ENCODE results near the gene TCF21. TPM values are rescaled to one million over a fixed set of nuclear protein-coding genes. Genes with fewer than 3 reads are reported as not detected.

The TCF21 gene
- total and polyA plus RNA-seq, 10 of the 15 experiments (the other 5 are each of a cell fraction or from before 2014, with no cell fraction given), result 0.08 TPM; not detected in 9

DNA sequence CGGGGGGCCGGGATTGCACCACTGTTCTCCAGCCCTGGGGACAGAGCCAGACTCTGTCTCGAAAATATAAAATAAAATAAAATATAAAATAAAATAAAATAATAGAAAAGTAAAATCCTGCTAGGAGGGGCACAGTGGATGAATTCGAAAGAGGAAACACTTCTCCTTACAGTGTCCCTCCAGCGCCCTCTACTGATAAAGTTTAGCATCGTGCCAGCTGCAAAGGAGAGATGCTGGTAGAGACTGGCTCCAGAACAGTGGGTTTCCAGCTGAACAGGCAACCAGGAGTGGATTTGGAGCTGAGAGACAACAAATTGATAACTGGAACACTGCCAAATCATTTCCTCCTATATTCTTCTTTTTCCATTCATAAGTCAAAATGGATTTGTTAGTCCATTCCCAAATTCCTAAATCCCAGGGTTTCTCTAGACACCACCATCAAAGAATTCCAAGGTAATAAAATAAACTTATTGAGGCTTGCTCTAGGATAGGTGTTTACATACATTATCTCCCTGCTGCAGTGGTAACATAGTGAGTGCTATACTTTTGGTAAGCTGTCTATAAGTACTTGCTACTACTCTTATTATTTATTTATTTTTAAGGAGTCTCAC, 32.4 kb downstream of the TCF21 start:
- H3K27me3 ChIP-seq (replicated peaks in 1 of 2; ENCODE audit: control insufficient read depth in 2 of 2, insufficient read depth in 2 of 2, low read length in 1 of 2), result no peaks in the 10 kb centered on the region
- in situ Hi-C loops (cut with MboI), result loop anchor here (5.0 to 10.0 kb wide), 2 partner anchors 143 to 176 kb away; no protein-coding TSS in a partner anchor
- H3K4me2 ChIP-seq (ENCODE audit: control insufficient read depth, insufficient read depth), result no peak overlapping the region
- no peaks in the 10 kb centered on the region for H3K9me3 ChIP-seq (replicated peaks; ENCODE audit: control insufficient read depth, insufficient read depth, low read length)
- 32% methylated on average over 6 of the region's 6 CpGs for WGBS (ENCODE audit: insufficient coverage, insufficient replicate concordance, low lambda C conversion rate, missing lambda C conversion rate)
- FAIRE-seq (no peak), ATAC-seq (peak; percentile 82), DNase-seq (ENCODE audit: low read depth, low spot score) (no peak)
- H3K36me3 ChIP-seq (ENCODE audit: control insufficient read depth in 2 of 2, insufficient read depth in 2 of 2, low read length in 1 of 2), result no peaks in the 10 kb centered on the region
- RAD21 ChIA-PET (ENCODE audit: unreplicated experiment), result interaction anchor here (0.6 to 5.3 kb wide), 4 partner anchors 9 to 196 kb away, joined by 3 to 133 read pairs (median 4); no protein-coding TSS in a partner anchor
- H3K4me1 ChIP-seq (ENCODE audit: control insufficient read depth, insufficient read depth, low read length), result no peaks in the 10 kb centered on the region
- BruUV-seq (replicated peaks), result no TSS peak
- intact Hi-C loops (cut with micrococcal nuclease; ENCODE audit: unreplicated experiment), result no loop called here
- CTCF ChIA-PET, result interaction anchor here (0.6 to 8.5 kb wide), 32 partner anchors 8 to 959 kb away, joined by 3 to 276 read pairs (median 4); partner anchors contain the start of gene SLC2A12
- peak; percentile 36; the same call in 1 of the 2 replicates for TF ChIP-seq SMC3 (IDR thresholded peaks at IDR 0.05; ENCODE audit: borderline replicate concordance, low read length)
- TF ChIP-seq RAD21 (IDR thresholded peaks at IDR 0.05; ENCODE audit: insufficient read depth, low read depth, low read length), result peak; percentile 63
- no peak for TF ChIP-seq MYB (IDR thresholded peaks at IDR 0.05; ENCODE audit: borderline replicate concordance, low read depth, low read length)
- 0 out of 2 replicates have a peak, but pooled peaks have one; percentile 16 for TF ChIP-seq SPI1 (IDR thresholded peaks at IDR 0.05; ENCODE audit: borderline replicate concordance, insufficient read depth, low read depth, low read length)
- TF ChIP-seq, protein P1, sequence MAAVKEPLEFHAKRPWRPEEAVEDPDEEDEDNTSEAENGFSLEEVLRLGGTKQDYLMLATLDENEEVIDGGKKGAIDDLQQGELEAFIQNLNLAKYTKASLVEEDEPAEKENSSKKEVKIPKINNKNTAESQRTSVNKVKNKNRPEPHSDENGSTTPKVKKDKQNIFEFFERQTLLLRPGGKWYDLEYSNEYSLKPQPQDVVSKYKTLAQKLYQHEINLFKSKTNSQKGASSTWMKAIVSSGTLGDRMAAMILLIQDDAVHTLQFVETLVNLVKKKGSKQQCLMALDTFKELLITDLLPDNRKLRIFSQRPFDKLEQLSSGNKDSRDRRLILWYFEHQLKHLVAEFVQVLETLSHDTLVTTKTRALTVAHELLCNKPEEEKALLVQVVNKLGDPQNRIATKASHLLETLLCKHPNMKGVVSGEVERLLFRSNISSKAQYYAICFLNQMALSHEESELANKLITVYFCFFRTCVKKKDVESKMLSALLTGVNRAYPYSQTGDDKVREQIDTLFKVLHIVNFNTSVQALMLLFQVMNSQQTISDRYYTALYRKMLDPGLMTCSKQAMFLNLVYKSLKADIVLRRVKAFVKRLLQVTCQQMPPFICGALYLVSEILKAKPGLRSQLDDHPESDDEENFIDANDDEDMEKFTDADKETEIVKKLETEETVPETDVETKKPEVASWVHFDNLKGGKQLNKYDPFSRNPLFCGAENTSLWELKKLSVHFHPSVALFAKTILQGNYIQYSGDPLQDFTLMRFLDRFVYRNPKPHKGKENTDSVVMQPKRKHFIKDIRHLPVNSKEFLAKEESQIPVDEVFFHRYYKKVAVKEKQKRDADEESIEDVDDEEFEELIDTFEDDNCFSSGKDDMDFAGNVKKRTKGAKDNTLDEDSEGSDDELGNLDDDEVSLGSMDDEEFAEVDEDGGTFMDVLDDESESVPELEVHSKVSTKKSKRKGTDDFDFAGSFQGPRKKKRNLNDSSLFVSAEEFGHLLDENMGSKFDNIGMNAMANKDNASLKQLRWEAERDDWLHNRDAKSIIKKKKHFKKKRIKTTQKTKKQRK (IDR thresholded peaks at IDR 0.05; ENCODE audit: low read depth, low read length), result no peak
- peak; percentile 68 to 80 (median 76) for TF ChIP-seq CTCF (IDR thresholded peaks at IDR 0.05 in 2 of 3, conservative IDR thresholded peaks at IDR 0.05 in 1 of 3; ENCODE audit: control insufficient read depth in 2 of 3, extremely low read depth in 1 of 3, insufficient read depth in 1 of 3, low read depth in 3 of 3, low read length in 3 of 3)
- TF ChIP-seq JUNB (IDR thresholded peaks at IDR 0.05), result no peak
- TF ChIP-seq EZH2 (IDR thresholded peaks at IDR 0.05; ENCODE audit: borderline replicate concordance, control insufficient read depth, low read depth, low read length), result no peak
- TF ChIP-seq YY1 (IDR thresholded peaks at IDR 0.05; ENCODE audit: low read depth, low read length), result 0 out of 2 replicates have a peak, but pooled peaks have one; percentile 19
- no peak for TF ChIP-seq E2F4 (IDR thresholded peaks at IDR 0.05; ENCODE audit: low read depth, low read length)
- no peak for TF ChIP-seq GATAD2B (conservative IDR thresholded peaks at IDR 0.05; ENCODE audit: low read depth)
- H3K27ac ChIP-seq (ENCODE audit: control insufficient read depth, insufficient read depth), result no peak overlapping the region
- SMC1A ChIA-PET (ENCODE audit: uncharacterized antibody, unreplicated experiment), result interaction anchor here (0.6 to 8.5 kb wide), 8 partner anchors 52 to 178 kb away, joined by 3 to 187 read pairs (median 4); no protein-coding TSS in a partner anchor
- no peaks in the 10 kb centered on the region for H3K79me2 ChIP-seq (ENCODE audit: control insufficient read depth, insufficient read depth, low read length)
- POLR2A ChIA-PET, result no interaction called here
- H4K20me1 ChIP-seq (ENCODE audit: control insufficient read depth, insufficient read depth), result no peaks in the 10 kb centered on the region
- no peak overlapping the region for H2AFZ ChIP-seq (ENCODE audit: control insufficient read depth, low read depth, low read length)
- H3K4me3 ChIP-seq, result no peak overlapping the region
- no peak overlapping the region for H3K9ac ChIP-seq (ENCODE audit: control insufficient read depth, insufficient read depth, low read length)

Measured in GM12878 (cell line).